Stimulated activated CD4-positive, alpha-beta T cell treated with anti-CD3 and anti-CD28 coated beads, Interleukin-12 subunit alpha, Interleukin-12 subunit beta, amount 100 ng/mL, for 4 hours (primary cell): ENCODE results near the gene PDE4D.
"Not testable (repeated sequence)": the region's sequence is repeated elsewhere in the genome, so short reads cannot be mapped to it uniquely, and the experiment has no call there.

Experiments
- DNase-seq: peaks from one replicate; pipeline ENCODE4 v3.0.0-alpha.2; 2020

The PDE4D gene

GRCh38 chr5:59600998-59601397, 292.5 kb downstream of the PDE4D start:
- DNase-seq: no peak

GRCh38 chr5:59600153-59600552, 293.4 kb downstream of the PDE4D start:
- DNase-seq: no peak

GRCh38 chr5:59599729-59600128, 293.8 kb downstream of the PDE4D start:
- DNase-seq: no peak

- DNase-seq: no peak
Observed at GRCh38 chr5:59598547-59598874, 295.0 kb downstream of the PDE4D start.

- no peak for DNase-seq
Observed at GRCh38 chr5:59597690-59598546, 295.6 kb downstream of the PDE4D start.

GRCh38 chr5:59596586-59597350, 296.8 kb downstream of the PDE4D start:
- no peak for DNase-seq

- DNase-seq: not testable (repeated sequence)
Observed at GRCh38 chr5:59594118-59594517, 299.4 kb downstream of the PDE4D start.

GRCh38 chr5:59593439-59594007, 300.0 kb downstream of the PDE4D start:
- no peak for DNase-seq

GRCh38 chr5:59592101-59592500, 301.4 kb downstream of the PDE4D start:
- DNase-seq: no peak

- no peak for DNase-seq
Observed at GRCh38 chr5:59591162-59591561, 302.4 kb downstream of the PDE4D start.

- no peak for DNase-seq
Observed at GRCh38 chr5:59588922-59589321, 304.6 kb downstream of the PDE4D start.

GRCh38 chr5:59587489-59588337, 305.8 kb downstream of the PDE4D start:
- DNase-seq: no peak

GRCh38 chr5:59586841-59587240, 306.7 kb downstream of the PDE4D start:
- DNase-seq: no peak

- DNase-seq: no peak
Observed at GRCh38 chr5:59584858-59585846, 308.4 kb downstream of the PDE4D start.

GRCh38 chr5:59583810-59584562, 309.5 kb downstream of the PDE4D start:
- DNase-seq: no peak

- no peak for DNase-seq
Observed at GRCh38 chr5:59583151-59583809, 310.2 kb downstream of the PDE4D start.

- no peak for DNase-seq
Observed at GRCh38 chr5:59582746-59583145, 310.8 kb downstream of the PDE4D start.

GRCh38 chr5:59579824-59580167, 313.7 kb downstream of the PDE4D start:
- no peak for DNase-seq

GRCh38 chr5:59579101-59579823, 314.3 kb downstream of the PDE4D start:
- DNase-seq: no peak

GRCh38 chr5:59577485-59577884, 316.0 kb downstream of the PDE4D start:
- no peak for DNase-seq
